Measurements from ENCODE around the gene C8A.

Gene C8A

GRCh38 chr1:56966698-56966999 is 112.1 kb downstream of the C8A start:
- DNase-seq (ENCODE audit: low spot score) = no peak

- no peak for DNase-seq (ENCODE audit: low spot score)
Observed at GRCh38 chr1:56967355-56967754, 112.8 kb downstream of the C8A start.

All from GM03348 (cell line).